SK-N-SH treated with all-trans-retinoic acid at 6 μM for 48 hours (cell line): Measurements from ENCODE around the gene DYNC1H1.

Experiments used
- ARNTL ChIP-seq: fragments of 450-650 bp; formaldehyde crosslinking; IDR thresholded peaks from 2 replicates; pipeline ENCODE4 v1.5.0; 2020; ENCODE audit warnings: low read depth, mild to moderate bottlenecking, moderate library complexity, borderline replicate concordance
- BACH2 ChIP-seq: fragments of 250-450 bp; sonication (Bioruptor Pico); IDR thresholded peaks from 2 replicates; pipeline ENCODE4 v1.9.0; 2021; ENCODE audit warnings: mild to moderate bottlenecking, borderline replicate concordance
- CREB5 ChIP-seq: fragments of 250-450 bp; sonication (Bioruptor Pico); IDR thresholded peaks from 2 replicates; pipeline ENCODE4 v1.5.1; 2020; ENCODE audit warnings: low read depth, mild to moderate bottlenecking, moderate library complexity
- ISL1 ChIP-seq: fragments of 250-450 bp; sonication (Bioruptor Pico); IDR thresholded peaks from 2 replicates; pipeline ENCODE4 v2.1.2; 2022; ENCODE audit warnings: mild to moderate bottlenecking, moderate library complexity
- PPARA ChIP-seq: fragments of 250-450 bp; sonication (Bioruptor Pico); IDR thresholded peaks from 2 replicates; pipeline ENCODE4 v1.5.0; 2020; ENCODE audit warnings: mild to moderate bottlenecking, borderline replicate concordance
- RARB ChIP-seq: fragments of 250-450 bp; sonication (Bioruptor Pico); IDR thresholded peaks from 2 replicates; pipeline ENCODE4 v1.8.0; 2021; ENCODE audit warnings: mild to moderate bottlenecking, moderate library complexity
- SNAI2 ChIP-seq: fragments of 250-450 bp; sonication (Bioruptor Pico); IDR thresholded peaks from 2 replicates; pipeline ENCODE4 v1.5.0; 2020; ENCODE audit warnings: mild to moderate bottlenecking, moderate library complexity
- TCF4 ChIP-seq: fragments of 250-450 bp; sonication (Bioruptor Pico); IDR thresholded peaks from 2 replicates; pipeline ENCODE4 v1.8.0; 2021; ENCODE audit warnings: mild to moderate bottlenecking, moderate library complexity, borderline replicate concordance
- TOX ChIP-seq: fragments of 250-450 bp; sonication (Bioruptor Pico); IDR thresholded peaks from 2 replicates; pipeline ENCODE4 v1.8.0; 2021; ENCODE audit warnings: mild to moderate bottlenecking, moderate library complexity, borderline replicate concordance
- TSHZ2 ChIP-seq: fragments of 250-450 bp; sonication (Bioruptor Pico); IDR thresholded peaks from 2 replicates; pipeline ENCODE4 v1.5.0; 2020; ENCODE audit warnings: mild to moderate bottlenecking, moderate library complexity
- ZFP3 ChIP-seq: fragments of 250-450 bp; sonication (Bioruptor Pico); IDR thresholded peaks from 2 replicates; pipeline ENCODE4 v1.5.0; 2020; ENCODE audit warnings: mild to moderate bottlenecking, moderate library complexity
- ZNF565 ChIP-seq: fragments of 450-650 bp; formaldehyde crosslinking; conservative IDR thresholded peaks from 2 replicates; pipeline ENCODE4 v1.5.0; 2020; ENCODE audit warnings: low read depth, mild to moderate bottlenecking, moderate library complexity
- ZNF8 ChIP-seq: fragments of 450-650 bp; formaldehyde crosslinking; IDR thresholded peaks from 2 replicates; pipeline ENCODE4 v1.5.0; 2020; ENCODE audit warnings: mild to moderate bottlenecking, moderate library complexity

- TF ChIP-seq ISL1 (no peak), PPARA (CRISPR knock-in tag) (no peak), TOX (CRISPR knock-in tag) (no peak), ZFP3 (CRISPR knock-in tag) (no peak), SNAI2 (CRISPR knock-in tag) (no peak), ARNTL (CRISPR knock-in tag) (no peak), RARB (CRISPR knock-in tag) (no peak), CREB5 (no peak), TSHZ2 (no peak), ZNF8 (CRISPR knock-in tag) (no peak), BACH2 (no peak), ZNF565 (no peak), TCF4 (CRISPR knock-in tag) (no peak)
Measured at GRCh38 chr14:102039157-102039556, 74.8 kb downstream of the DYNC1H1 start.
